MCF 10A (cell line): Measurements from ENCODE around the gene MIF. TPM values are rescaled to one million over a fixed set of nuclear protein-coding genes. Genes with fewer than 3 reads are reported as not detected.
A peak's percentile ranks its signal among the peaks of the same experiment; 100 is the strongest.
"Not testable (repeated sequence)": the region's sequence is repeated elsewhere in the genome, so short reads cannot be mapped to it uniquely, and the experiment has no call there.

Source experiments
- BruUV-seq: library from RNA; stranded (reverse); fragments of 400-500 nt; replicated peaks from 2 replicates; lab custom pipeline; 2021; lab: Mats Ljungman, UMichigan
- CTCF ChIA-PET: fragments of 300-600 bp; sonication (Branson Sonifier 250); formaldehyde crosslinking; extraction: SDS; loops from one replicate; lab custom pipeline; 2021; ENCODE audit warnings: antibody characterized with exemption, inconsistent platforms; lab: Yijun Ruan, JAX
- POLR2A ChIA-PET: fragments of 300-600, 350-650 bp; sonication (Branson Sonifier 250); formaldehyde crosslinking; extraction: SDS; loops from one replicate; lab custom pipeline; 2020; ENCODE audit warnings: antibody characterized with exemption, inconsistent platforms; lab: Yijun Ruan, JAX
- DNase-seq: peaks from one replicate; pipeline ENCODE4 v3.0.0-alpha.2; 2018; ENCODE audit not compliant: unreplicated experiment
- H3K27ac Mint-ChIP-seq: one replicate; pipeline ENCODE4 v1.8.0; 2022; ENCODE audit warnings: mild to moderate bottlenecking, low read depth, mixed read lengths; ENCODE audit not compliant: unreplicated experiment
- H3K27me3 Mint-ChIP-seq: one replicate; pipeline ENCODE4 v1.8.0; 2022; ENCODE audit warnings: mixed read lengths; ENCODE audit not compliant: insufficient read depth, unreplicated experiment
- H3K36me3 Mint-ChIP-seq: one replicate; pipeline ENCODE4 v1.8.0; 2022; ENCODE audit warnings: mild to moderate bottlenecking, moderate library complexity, mixed read lengths; ENCODE audit not compliant: insufficient read depth, unreplicated experiment
- H3K4me1 Mint-ChIP-seq: one replicate; pipeline ENCODE4 v1.8.0; 2022; ENCODE audit warnings: mixed read lengths; ENCODE audit not compliant: insufficient read depth, unreplicated experiment
- H3K4me3 Mint-ChIP-seq: one replicate; pipeline ENCODE4 v1.8.0; 2022; ENCODE audit warnings: mild to moderate bottlenecking, moderate library complexity, mixed read lengths; ENCODE audit not compliant: unreplicated experiment
- H3K9me3 Mint-ChIP-seq: one replicate; pipeline ENCODE4 v1.8.0; 2022; ENCODE audit warnings: mixed read lengths; ENCODE audit not compliant: unreplicated experiment
- CTCF ChIP-seq: fragments of 200-600 bp; IDR thresholded peaks from one replicate; pipeline ENCODE4 v1.8.0; 2022; ENCODE audit warnings: antibody characterized with exemption, mild to moderate bottlenecking; ENCODE audit not compliant: unreplicated experiment
- intact Hi-C: fragments of 100-400 bp; cut with micrococcal nuclease; formaldehyde crosslinking; loops from 2 replicates; pipeline ENCODE4 v1.14.1; 2022
- total RNA-seq: library from RNA; stranded (reverse); gene quantifications from 2 replicates; pipeline ENCODE4 v1.2.3, GENCODE V29; 2022

MIF gene
- total RNA-seq, 1 experiment from 2014 or later, result 1,126 TPM

- Mint-ChIP-seq H3K9me3 (no peaks in the 10 kb centered on the region), H3K27ac (no peak overlapping the region), H3K4me3 (no peak overlapping the region), H3K27me3 (no peaks in the 10 kb centered on the region), H3K4me1 (peaks cover 8% of the 10 kb centered on the region), H3K36me3 (no peaks in the 10 kb centered on the region)
- peak; percentile 46 for TF ChIP-seq CTCF
- POLR2A ChIA-PET, result interaction anchor here (1.5 kb wide), 1 partner anchor 32 kb away, joined by 8 read pairs; the partner anchor contains the start of gene MIF
- DNase-seq, result peak; percentile 62
- intact Hi-C loops, result loop anchor here (5.0 kb wide), 1 partner anchor 95 kb away; no protein-coding TSS in a partner anchor
- CTCF ChIA-PET, result interaction anchor here (0.6 to 1.3 kb wide), 8 partner anchors 10 to 1177 kb away, joined by 3 to 7 read pairs (median 3); no protein-coding TSS in a partner anchor
- no TSS peak for BruUV-seq
Measured at GRCh38 chr22:23862103-23862502, 32.1 kb upstream of the MIF start.

GRCh38 chr22:23864499-23865154, 29.6 kb upstream of the MIF start:
- H3K27me3 Mint-ChIP-seq, H3K4me1 Mint-ChIP-seq, H3K9me3 Mint-ChIP-seq, BruUV-seq, H3K27ac Mint-ChIP-seq, H3K4me3 Mint-ChIP-seq, H3K36me3 Mint-ChIP-seq, DNase-seq: not testable (repeated sequence)
- ChIA-PET POLR2A (interaction anchor here (1.3 kb wide), 1 partner anchor 30 kb away, joined by 5 read pairs; the partner anchor contains the start of gene MIF), CTCF (interaction anchor here (0.7 kb wide), 1 partner anchor 51 kb away, joined by 3 read pairs; no protein-coding TSS in a partner anchor)
- intact Hi-C loops, result loop anchor here (5.0 kb wide), 1 partner anchor 93 kb away; no protein-coding TSS in a partner anchor

- no peaks in the 10 kb centered on the region for H3K4me1 Mint-ChIP-seq
- CTCF ChIA-PET, result interaction anchor here (0.6 to 1.4 kb wide), 6 partner anchors 9 to 1807 kb away, joined by 3 to 4 read pairs (median 3); partner anchors contain the start of gene SLC2A11
- no peak for TF ChIP-seq CTCF
- no peak overlapping the region for H3K4me3 Mint-ChIP-seq
- no TSS peak for BruUV-seq
- no peak for DNase-seq
- H3K27me3 Mint-ChIP-seq, result no peaks in the 10 kb centered on the region
- H3K27ac Mint-ChIP-seq, result no peak overlapping the region
- intact Hi-C loops, result no loop called here
- POLR2A ChIA-PET, result no interaction called here
- H3K9me3 Mint-ChIP-seq, result no peaks in the 10 kb centered on the region
- H3K36me3 Mint-ChIP-seq, result peaks cover 11% of the 10 kb centered on the region
Measured at GRCh38 chr22:23868580-23868979, 25.6 kb upstream of the MIF start.

GRCh38 chr22:23874871-23875270, 19.3 kb upstream of the MIF start:
- POLR2A ChIA-PET, result no interaction called here
- BruUV-seq, result no TSS peak
- Mint-ChIP-seq H3K36me3 (peaks cover 20% of the 10 kb centered on the region), H3K4me1 (no peaks in the 10 kb centered on the region), H3K27ac (no peak overlapping the region), H3K9me3 (no peaks in the 10 kb centered on the region), H3K4me3 (no peak overlapping the region), H3K27me3 (no peaks in the 10 kb centered on the region)
- intact Hi-C loops, result no loop called here
- DNase-seq, result no peak
- CTCF ChIA-PET, result no interaction called here
- TF ChIP-seq CTCF, result no peak
